K562 (cell line): ENCODE data around the gene OIT3. TPM values are rescaled to one million over a fixed set of nuclear protein-coding genes. Genes with fewer than 3 reads are reported as not detected.
"Not testable (repeated sequence)": the region's sequence is repeated elsewhere in the genome, so short reads cannot be mapped to it uniquely, and the experiment has no call there.

ENCODE experiments used
- CBFA2T2 ChIP-seq: fragments of 450-650 bp; conservative IDR thresholded peaks from 2 replicates; pipeline ENCODE4 v1.6.1; 2017; ENCODE audit warnings: mild to moderate bottlenecking
- CBX5 ChIP-seq: IDR thresholded peaks from 2 replicates; pipeline ENCODE4 v1.6.1; 2014; ENCODE audit warnings: low read depth, borderline replicate concordance
- CEBPB ChIP-seq: fragments of 450-650 bp; IDR thresholded peaks from 2 replicates; pipeline ENCODE4 v1.6.1; 2016; ENCODE audit warnings: missing genetic modification characterization, missing compliant biosample characterization
- CXXC5 ChIP-seq: fragments of 250-450 bp; sonication (Bioruptor Pico); IDR thresholded peaks from 2 replicates; pipeline ENCODE4 v1.8.0; 2022; ENCODE audit warnings: inconsistent platforms, mild to moderate bottlenecking, moderate library complexity
- DMBX1 ChIP-seq: fragments of 250-450 bp; sonication (Bioruptor Pico); IDR thresholded peaks from 2 replicates; pipeline ENCODE4 v1.8.0; 2022; ENCODE audit warnings: inconsistent platforms, mild to moderate bottlenecking, moderate library complexity, borderline replicate concordance
- DPF2 ChIP-seq: fragments of 450-650 bp; IDR thresholded peaks from 2 replicates; pipeline ENCODE4 v1.6.1; 2016
- ID3 ChIP-seq, 2 experiments: fragments of 250-450 bp in 1 of 2; fragments of 450-650 bp in 1 of 2; sonication (Bioruptor Pico) in 1 of 2; IDR thresholded peaks; 2 replicates each; pipeline versions ENCODE4 v1.6.1 to v1.8.0; 2016 to 2021; ENCODE audit warnings: mild to moderate bottlenecking in 2 of 2, moderate library complexity in 2 of 2, missing compliant biosample characterization in 1 of 2, missing genetic modification characterization in 1 of 2
- KDM1A ChIP-seq, 2 experiments: fragments of 450-650 bp; IDR thresholded peaks; 2 replicates each; pipeline ENCODE4 v1.6.1; 2016; ENCODE audit warnings: mild to moderate bottlenecking in 2 of 2
- MBD2 ChIP-seq: sonication (generic); IDR thresholded peaks from 2 replicates; pipeline ENCODE4 v1.6.1; 2016; ENCODE audit warnings: low read depth, borderline replicate concordance
- MNT ChIP-seq, 2 experiments: fragments of 450-650 bp; conservative IDR thresholded peaks; 2 replicates each; pipeline ENCODE4 v1.6.1; 2017; ENCODE audit warnings: mild to moderate bottlenecking in 2 of 2, moderate library complexity in 2 of 2
- MTA1 ChIP-seq: fragments of 450-650 bp; IDR thresholded peaks from 2 replicates; pipeline ENCODE4 v1.6.1; 2017; ENCODE audit warnings: borderline replicate concordance
- NR2C2 ChIP-seq, 2 experiments: fragments of 200-800 bp in 1 of 2; sonication (Bioruptor generic) in 1 of 2; sonication (generic) in 1 of 2; formaldehyde crosslinking in 1 of 2; IDR thresholded peaks; 2 replicates each; pipeline versions ENCODE4 v1.6.1 to v1.8.0; 2016 to 2022; ENCODE audit warnings: mild to moderate bottlenecking in 1 of 2, missing compliant biosample characterization in 1 of 2, missing genetic modification characterization in 1 of 2, missing genetic modification reagents in 1 of 2
- RAD51 ChIP-seq: fragments of 450-650 bp; IDR thresholded peaks from 2 replicates; pipeline ENCODE4 v1.7.1; 2016; ENCODE audit warnings: low read depth, mild to moderate bottlenecking, borderline replicate concordance
- RCOR1 ChIP-seq, 2 experiments: IDR thresholded peaks; 2 replicates each; pipeline ENCODE4 v1.6.1; 2012; ENCODE audit warnings: low read depth in 2 of 2, low read length in 2 of 2, borderline replicate concordance in 1 of 2, improper control_type of control experiment in 1 of 2
- SMAD4 ChIP-seq: fragments of 250-450 bp; sonication (Bioruptor Pico); conservative IDR thresholded peaks from 2 replicates; pipeline ENCODE4 v1.8.0; 2021; ENCODE audit warnings: inconsistent platforms, mild to moderate bottlenecking, moderate library complexity
- SPI1 ChIP-seq: IDR thresholded peaks from 2 replicates; pipeline ENCODE4 v1.6.1; 2011; ENCODE audit warnings: low read depth, low read length, control low read depth, borderline replicate concordance
- TAL1 ChIP-seq: fragments of 450-650 bp; IDR thresholded peaks from 2 replicates; pipeline ENCODE4 v1.6.1; 2016; ENCODE audit warnings: mild to moderate bottlenecking
- polyA plus RNA-seq, 8 experiments: library from polyadenylated mRNA; depleted of rRNA in 4 of 8; stranded (reverse) in 5 of 8; unstranded in 3 of 8; fragments of >200 nt; fragmentation: Nextera tagmentation in 2 of 8; fragmentation: Illumina TruSeq in 1 of 8; extraction: Ambion mirVana in 2 of 8; extraction: Trizol in 1 of 8; gene quantifications; 2 replicates each; pipeline versions ENCODE4 v1.2.1 to v1.2.3, GENCODE V29; 2011 to 2014; ENCODE audit warnings: inconsistent platforms in 1 of 8, missing spikeins in 1 of 8
- total RNA-seq, 7 experiments: library from RNA; depleted of rRNA in 6 of 7; stranded (reverse); fragments of >200 nt in 6 of 7; fragmentation: Illumina TruSeq in 2 of 7; extraction: Trizol in 2 of 7; gene quantifications; 2 replicates each; pipeline versions ENCODE4 v1.2.1 to v1.2.3, GENCODE V29; 2011 to 2021; ENCODE audit warnings: low replicate concordance in 1 of 7
- TF ChIP-seq, protein P1 (sequence below): fragments of 250-450 bp; sonication (Bioruptor Pico); IDR thresholded peaks from 2 replicates; pipeline ENCODE4 v1.8.0; 2022; ENCODE audit warnings: moderate library complexity, mild to moderate bottlenecking, inconsistent platforms
- TF ChIP-seq, protein P2 (sequence below), 2 experiments: fragments of 450-650 bp; IDR thresholded peaks; 2 replicates each; pipeline ENCODE4 v1.6.1; 2018; ENCODE audit warnings: mild to moderate bottlenecking in 2 of 2, low read depth in 1 of 2; ENCODE audit not compliant: partially characterized antibody in 2 of 2

Gene OIT3
- total and polyA plus RNA-seq, 9 of the 15 experiments (the other 6 are each of a cell fraction or from before 2014, with no cell fraction given) = not detected

GRCh38 chr10:72903941-72904446 lies 10.5 kb downstream of the OIT3 start (continued):
- TF ChIP-seq KDM1A (IDR thresholded peaks at IDR 0.05) = peak; percentile 90 to 92
- peak; percentile 93 for TF ChIP-seq CBX5
- peak; percentile 57; the same call in 1 of the 2 replicates for TF ChIP-seq CEBPB (tag)
- peak; percentile 15; the same call in 1 of the 2 replicates for TF ChIP-seq MBD2
- peak; percentile 8; the same call in 1 of the 2 replicates for TF ChIP-seq RAD51
- peak; percentile 92 for TF ChIP-seq TAL1
- peak in 1 of 2 experiments; percentile 53; a peak in 1 of 4 replicates for TF ChIP-seq RCOR1 (IDR thresholded peaks at IDR 0.05; ENCODE audit: borderline replicate concordance in 1 of 2, low read depth in 2 of 2, low read length in 2 of 2)
- TF ChIP-seq MTA1 = peak; percentile 86
- peak; percentile 69 for TF ChIP-seq DPF2
- peak; percentile 73; the same call in 1 of the 2 replicates for TF ChIP-seq NR2C2 (CRISPR knock-in tag; IDR thresholded peaks at IDR 0.05)
- TF ChIP-seq NR2C2 (tag; IDR thresholded peaks at IDR 0.05) = peak; percentile 59; the same call in 1 of the 2 replicates
- TF ChIP-seq SMAD4 (CRISPR knock-in tag) = peak; percentile 98
- TF ChIP-seq DMBX1 (CRISPR knock-in tag) = peak; percentile 58; the same call in 1 of the 2 replicates
- TF ChIP-seq CBFA2T2 = peak; percentile 86
- TF ChIP-seq MNT (conservative IDR thresholded peaks at IDR 0.05) = peak in 1 of 2 experiments; percentile 48; a peak in 1 of 4 replicates
- TF ChIP-seq SPI1 = peak; percentile 12; the same call in 1 of the 2 replicates
- TF ChIP-seq, protein P1, sequence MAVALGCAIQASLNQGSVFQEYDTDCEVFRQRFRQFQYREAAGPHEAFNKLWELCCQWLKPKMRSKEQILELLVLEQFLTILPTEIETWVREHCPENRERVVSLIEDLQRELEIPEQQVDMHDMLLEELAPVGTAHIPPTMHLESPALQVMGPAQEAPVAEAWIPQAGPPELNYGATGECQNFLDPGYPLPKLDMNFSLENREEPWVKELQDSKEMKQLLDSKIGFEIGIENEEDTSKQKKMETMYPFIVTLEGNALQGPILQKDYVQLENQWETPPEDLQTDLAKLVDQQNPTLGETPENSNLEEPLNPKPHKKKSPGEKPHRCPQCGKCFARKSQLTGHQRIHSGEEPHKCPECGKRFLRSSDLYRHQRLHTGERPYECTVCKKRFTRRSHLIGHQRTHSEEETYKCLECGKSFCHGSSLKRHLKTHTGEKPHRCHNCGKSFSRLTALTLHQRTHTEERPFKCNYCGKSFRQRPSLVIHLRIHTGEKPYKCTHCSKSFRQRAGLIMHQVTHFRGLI (CRISPR knock-in tag) = 0 out of 2 replicates have a peak, but pooled peaks have one; percentile 34
- TF ChIP-seq, protein P2, sequence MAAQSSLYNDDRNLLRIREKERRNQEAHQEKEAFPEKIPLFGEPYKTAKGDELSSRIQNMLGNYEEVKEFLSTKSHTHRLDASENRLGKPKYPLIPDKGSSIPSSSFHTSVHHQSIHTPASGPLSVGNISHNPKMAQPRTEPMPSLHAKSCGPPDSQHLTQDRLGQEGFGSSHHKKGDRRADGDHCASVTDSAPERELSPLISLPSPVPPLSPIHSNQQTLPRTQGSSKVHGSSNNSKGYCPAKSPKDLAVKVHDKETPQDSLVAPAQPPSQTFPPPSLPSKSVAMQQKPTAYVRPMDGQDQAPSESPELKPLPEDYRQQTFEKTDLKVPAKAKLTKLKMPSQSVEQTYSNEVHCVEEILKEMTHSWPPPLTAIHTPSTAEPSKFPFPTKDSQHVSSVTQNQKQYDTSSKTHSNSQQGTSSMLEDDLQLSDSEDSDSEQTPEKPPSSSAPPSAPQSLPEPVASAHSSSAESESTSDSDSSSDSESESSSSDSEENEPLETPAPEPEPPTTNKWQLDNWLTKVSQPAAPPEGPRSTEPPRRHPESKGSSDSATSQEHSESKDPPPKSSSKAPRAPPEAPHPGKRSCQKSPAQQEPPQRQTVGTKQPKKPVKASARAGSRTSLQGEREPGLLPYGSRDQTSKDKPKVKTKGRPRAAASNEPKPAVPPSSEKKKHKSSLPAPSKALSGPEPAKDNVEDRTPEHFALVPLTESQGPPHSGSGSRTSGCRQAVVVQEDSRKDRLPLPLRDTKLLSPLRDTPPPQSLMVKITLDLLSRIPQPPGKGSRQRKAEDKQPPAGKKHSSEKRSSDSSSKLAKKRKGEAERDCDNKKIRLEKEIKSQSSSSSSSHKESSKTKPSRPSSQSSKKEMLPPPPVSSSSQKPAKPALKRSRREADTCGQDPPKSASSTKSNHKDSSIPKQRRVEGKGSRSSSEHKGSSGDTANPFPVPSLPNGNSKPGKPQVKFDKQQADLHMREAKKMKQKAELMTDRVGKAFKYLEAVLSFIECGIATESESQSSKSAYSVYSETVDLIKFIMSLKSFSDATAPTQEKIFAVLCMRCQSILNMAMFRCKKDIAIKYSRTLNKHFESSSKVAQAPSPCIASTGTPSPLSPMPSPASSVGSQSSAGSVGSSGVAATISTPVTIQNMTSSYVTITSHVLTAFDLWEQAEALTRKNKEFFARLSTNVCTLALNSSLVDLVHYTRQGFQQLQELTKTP (IDR thresholded peaks at IDR 0.05; ENCODE audit: low read depth in 1 of 2, partially characterized antibody in 2 of 2) = peak in 1 of 2 experiments; percentile 50
- peak; percentile 57 for TF ChIP-seq CXXC5
- not testable (repeated sequence) for TF ChIP-seq ID3 (CRISPR knock-in tag; IDR thresholded peaks at IDR 0.05)
- TF ChIP-seq ID3 (tag; IDR thresholded peaks at IDR 0.05) = 0 out of 2 replicates have a peak, but pooled peaks have one; percentile 65
